A673 (cell line): Measurements from ENCODE around the gene RELL2. TPM values are rescaled to one million over a fixed set of nuclear protein-coding genes. Genes with fewer than 3 reads are reported as not detected.

ENCODE experiments used
- BruUV-seq: library from RNA; stranded (reverse); fragments of 400-500 nt; replicated peaks from 2 replicates; lab custom pipeline; 2021; lab: Mats Ljungman, UMichigan
- CTCF ChIA-PET: fragments of 300-600 bp; sonication (Branson Sonifier 250); formaldehyde crosslinking; loops from one replicate; lab custom pipeline; 2022; ENCODE audit warnings: antibody characterized with exemption; lab: Charles Lee
- POLR2A ChIA-PET: fragments of 300-600 bp; sonication (Branson Sonifier 250); formaldehyde crosslinking; loops from one replicate; lab custom pipeline; 2022; ENCODE audit warnings: antibody characterized with exemption; ENCODE audit not compliant: low non-redundant PET; lab: Charles Lee
- DNase-seq: peaks from one replicate; pipeline ENCODE4 v3.0.0-alpha.2; 2015; ENCODE audit warnings: low spot score
- H3K27ac ChIP-seq: fragments of 200-600 bp; sonication (generic); 2 replicates; pipeline ENCODE4 v1.5.1; 2016; ENCODE audit warnings: mixed run types, low read depth, mild to moderate bottlenecking, mixed read lengths, antibody characterized with exemption, low read length; ENCODE audit not compliant: poor library complexity, severe bottlenecking
- H3K27me3 ChIP-seq: fragments of 200-600 bp; sonication (generic); replicated peaks from 2 replicates; pipeline ENCODE4 v1.6.1; 2017; ENCODE audit warnings: mixed run types, low read depth, mild to moderate bottlenecking, mixed read lengths, antibody characterized with exemption, low read length; ENCODE audit not compliant: insufficient read depth, poor library complexity
- H3K36me3 ChIP-seq: fragments of 200-600 bp; sonication (generic); 2 replicates; pipeline ENCODE4 v1.6.1; 2016; ENCODE audit warnings: mixed run types, mild to moderate bottlenecking, mixed read lengths, antibody characterized with exemption, low read length; ENCODE audit not compliant: insufficient read depth, poor library complexity, severe bottlenecking
- H3K4me1 ChIP-seq: fragments of 200-600 bp; sonication (generic); 2 replicates; pipeline ENCODE4 v1.6.1; 2017; ENCODE audit warnings: mixed run types, mild to moderate bottlenecking, mixed read lengths, antibody characterized with exemption, low read length; ENCODE audit not compliant: insufficient read depth, poor library complexity, severe bottlenecking
- H3K4me3 ChIP-seq: fragments of 200-600 bp; sonication (generic); 2 replicates; pipeline ENCODE4 v1.5.1; 2016; ENCODE audit warnings: low read depth, mixed run types, mild to moderate bottlenecking, mixed read lengths, low read length; ENCODE audit not compliant: poor library complexity, severe bottlenecking
- H3K9me3 ChIP-seq: fragments of 200-600 bp; sonication (generic); 2 replicates; pipeline ENCODE4 v1.6.1; 2016; ENCODE audit warnings: mixed run types, low read depth, mild to moderate bottlenecking, mixed read lengths, antibody characterized with exemption, low read length; ENCODE audit not compliant: poor library complexity, severe bottlenecking
- CTCF ChIP-seq: fragments of 300-800, 200-600 bp; sonication (generic); conservative IDR thresholded peaks from 2 replicates; pipeline ENCODE4 v1.5.1; 2017; ENCODE audit warnings: low read depth, mild to moderate bottlenecking, antibody characterized with exemption, low read length, moderate library complexity, mixed read lengths
- EZH2 ChIP-seq: fragments of 200-600 bp; sonication (generic); IDR thresholded peaks from 2 replicates; pipeline ENCODE4 v1.6.1; 2017; ENCODE audit warnings: borderline replicate concordance, low read depth, mild to moderate bottlenecking, mixed read lengths, antibody characterized with exemption, low read length; ENCODE audit not compliant: poor library complexity, severe bottlenecking
- intact Hi-C: fragments of 100-400 bp; cut with micrococcal nuclease; formaldehyde crosslinking; loops from one replicate; pipeline ENCODE4 v1.10.0; 2022; ENCODE audit not compliant: unreplicated experiment
- total RNA-seq: library from RNA; stranded (reverse); gene quantifications from 2 replicates; pipeline ENCODE4 v1.2.3, GENCODE V29; 2021

The RELL2 gene
- total RNA-seq, 1 experiment from 2014 or later = 4.7 TPM

GRCh38 chr5:141647242-141647641 lies 10.4 kb downstream of the RELL2 start:
- Histone ChIP-seq H3K4me1 (no peaks in the 10 kb centered on the region), H3K27me3 (no peaks in the 10 kb centered on the region), H3K9me3 (no peaks in the 10 kb centered on the region), H3K4me3 (no peak overlapping the region), H3K36me3 (no peaks in the 10 kb centered on the region), H3K27ac (no peak overlapping the region)
- no peak for DNase-seq
- no TSS peak for BruUV-seq
- POLR2A ChIA-PET = no interaction called here
- intact Hi-C loops = no loop called here
- CTCF ChIA-PET = no interaction called here
- TF ChIP-seq CTCF = no peak
- TF ChIP-seq EZH2 = no peak

GRCh38 chr5:141647851-141648250 lies 11.1 kb downstream of the RELL2 start:
- no peak for DNase-seq
- no peaks in the 10 kb centered on the region for H3K27me3 ChIP-seq
- ChIA-PET CTCF (interaction anchor here (0.6 kb wide), 1 partner anchor 29 kb away, joined by 3 read pairs; the partner anchor contains the start of gene DIAPH1), POLR2A (no interaction called here)
- BruUV-seq = no TSS peak
- H3K27ac ChIP-seq = no peak overlapping the region
- no peaks in the 10 kb centered on the region for H3K9me3 ChIP-seq
- no peak for TF ChIP-seq CTCF
- TF ChIP-seq EZH2 = no peak
- no peak overlapping the region for H3K4me3 ChIP-seq
- no peaks in the 10 kb centered on the region for H3K36me3 ChIP-seq
- no peaks in the 10 kb centered on the region for H3K4me1 ChIP-seq
- intact Hi-C loops = no loop called here

- no TSS peak for BruUV-seq
- TF ChIP-seq CTCF (no peak), EZH2 (no peak)
- no peaks in the 10 kb centered on the region for H3K4me1 ChIP-seq
- intact Hi-C loops = no loop called here
- H3K9me3 ChIP-seq = no peaks in the 10 kb centered on the region
- CTCF ChIA-PET = no interaction called here
- no peaks in the 10 kb centered on the region for H3K27me3 ChIP-seq
- H3K36me3 ChIP-seq = no peaks in the 10 kb centered on the region
- POLR2A ChIA-PET = no interaction called here
- H3K27ac ChIP-seq = no peak overlapping the region
- H3K4me3 ChIP-seq = no peak overlapping the region
- DNase-seq = no peak
These were observed 12.4 kb downstream of the RELL2 start for GRCh38 chr5:141649056-141649688.
